Erythroblast (primary cell): ENCODE results near the gene SERAC1.

Experiments used
- GATA1 ChIP-seq: IDR thresholded peaks from 2 replicates; pipeline ENCODE4 v1.6.1; 2011; ENCODE audit warnings: low read depth, mild to moderate bottlenecking, control low read depth, low read length, moderate library complexity
- POLR2A ChIP-seq: IDR thresholded peaks from 2 replicates; pipeline ENCODE4 v1.6.1; 2011; ENCODE audit warnings: mild to moderate bottlenecking, low read length

- no peak for TF ChIP-seq POLR2A
- TF ChIP-seq GATA1 = no peak
These were observed 6.4 kb downstream of the SERAC1 start for GRCh38 chr6:158161566-158162254.
